OCI-LY1 (cell line): Measurements from ENCODE around the gene CWH43.
"Not testable (repeated sequence)": the region's sequence is repeated elsewhere in the genome, so short reads cannot be mapped to it uniquely, and the experiment has no call there.

Experiments used
- EZH2 ChIP-seq: fragments of 200-600 bp; sonication (generic), shearing (Covaris generic); IDR thresholded peaks from 2 replicates; pipeline ENCODE4 v1.8.0; 2017; ENCODE audit warnings: borderline replicate concordance, mixed run types, mild to moderate bottlenecking, antibody characterized with exemption, low read length, moderate library complexity, mixed read lengths
- TF ChIP-seq, protein P1 (sequence below): fragments of 200-600 bp; sonication (generic), shearing (Covaris generic); IDR thresholded peaks from 2 replicates; pipeline ENCODE4 v1.5.1; 2017; ENCODE audit warnings: mild to moderate bottlenecking, antibody characterized with exemption, low read length, moderate library complexity, mixed read lengths

DNA sequence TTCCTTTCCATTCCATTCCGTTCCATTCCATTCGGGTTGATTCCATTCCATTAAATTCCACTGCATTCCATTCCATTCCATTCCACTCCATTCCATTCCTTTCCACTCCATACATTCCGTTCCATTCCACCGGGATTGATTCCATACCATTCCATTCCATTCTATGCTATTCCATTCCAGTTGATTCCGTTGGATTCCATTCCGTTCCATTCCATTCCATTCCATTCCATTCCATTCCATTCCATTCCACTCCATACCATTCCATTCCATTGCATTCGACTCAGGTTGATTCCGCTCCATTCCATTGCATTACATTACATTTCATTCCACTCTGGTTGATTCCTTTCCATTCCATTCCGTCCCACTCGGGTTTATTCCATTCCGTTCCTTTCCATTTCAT lies 110.1 kb downstream of the CWH43 start:
- TF ChIP-seq, protein P1, sequence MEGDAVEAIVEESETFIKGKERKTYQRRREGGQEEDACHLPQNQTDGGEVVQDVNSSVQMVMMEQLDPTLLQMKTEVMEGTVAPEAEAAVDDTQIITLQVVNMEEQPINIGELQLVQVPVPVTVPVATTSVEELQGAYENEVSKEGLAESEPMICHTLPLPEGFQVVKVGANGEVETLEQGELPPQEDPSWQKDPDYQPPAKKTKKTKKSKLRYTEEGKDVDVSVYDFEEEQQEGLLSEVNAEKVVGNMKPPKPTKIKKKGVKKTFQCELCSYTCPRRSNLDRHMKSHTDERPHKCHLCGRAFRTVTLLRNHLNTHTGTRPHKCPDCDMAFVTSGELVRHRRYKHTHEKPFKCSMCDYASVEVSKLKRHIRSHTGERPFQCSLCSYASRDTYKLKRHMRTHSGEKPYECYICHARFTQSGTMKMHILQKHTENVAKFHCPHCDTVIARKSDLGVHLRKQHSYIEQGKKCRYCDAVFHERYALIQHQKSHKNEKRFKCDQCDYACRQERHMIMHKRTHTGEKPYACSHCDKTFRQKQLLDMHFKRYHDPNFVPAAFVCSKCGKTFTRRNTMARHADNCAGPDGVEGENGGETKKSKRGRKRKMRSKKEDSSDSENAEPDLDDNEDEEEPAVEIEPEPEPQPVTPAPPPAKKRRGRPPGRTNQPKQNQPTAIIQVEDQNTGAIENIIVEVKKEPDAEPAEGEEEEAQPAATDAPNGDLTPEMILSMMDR = not testable (repeated sequence)
- TF ChIP-seq EZH2 = not testable (repeated sequence)
